A549 treated with RU486 at 1 μM for 4 hours (cell line): ENCODE results near the gene ZSWIM2. TPM values are rescaled to one million over a fixed set of nuclear protein-coding genes. Genes with fewer than 3 reads are reported as not detected.

ENCODE experiments used
- total RNA-seq: library from RNA; stranded (reverse); fragments of 200-300 nt; extraction: Qiagen RNA extraction; gene quantifications from 5 replicates; pipeline ENCODE4 v1.2.3, GENCODE V29; 2022; ENCODE audit warnings: low read depth

Gene ZSWIM2, protein sequence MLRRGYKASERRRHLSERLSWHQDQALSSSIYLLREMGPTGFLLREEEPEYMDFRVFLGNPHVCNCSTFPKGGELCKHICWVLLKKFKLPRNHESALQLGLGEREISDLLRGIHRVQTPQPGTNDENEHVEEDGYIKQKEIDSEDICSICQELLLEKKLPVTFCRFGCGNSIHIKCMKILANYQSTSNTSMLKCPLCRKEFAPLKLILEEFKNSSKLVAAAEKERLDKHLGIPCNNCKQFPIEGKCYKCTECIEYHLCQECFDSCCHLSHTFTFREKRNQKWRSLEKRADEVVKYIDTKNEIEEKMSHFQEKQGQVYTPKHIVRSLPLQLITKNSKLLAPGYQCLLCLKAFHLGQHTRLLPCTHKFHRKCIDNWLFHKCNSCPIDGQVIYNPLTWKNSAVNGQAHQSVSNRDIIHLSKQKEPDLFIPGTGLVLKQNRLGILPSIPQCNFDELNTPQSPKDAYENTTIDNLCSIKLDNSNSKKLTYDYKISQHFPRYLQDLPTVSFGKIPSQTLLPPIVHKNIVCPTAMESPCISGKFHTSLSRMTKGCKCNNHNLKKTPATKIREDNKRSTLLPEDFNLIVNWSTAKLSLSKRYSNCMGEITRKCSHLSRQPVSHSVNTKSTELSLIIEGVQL
- not detected in 5 replicates for total RNA-seq

GRCh38 chr2:186848873-186849578, at the start of gene ZSWIM2:
TSS of gene ZSWIM2 (minus strand) at chr2:186849170. CDS start at chr2:186849130, 40 bp downstream.

Other genes with a start within 250 kb of the ZSWIM2 start
- 0.89 to 2.3 TPM (median 2.1 TPM) in 5 replicates for gene FAM171B, start 155.1 kb downstream of the ZSWIM2 start, total RNA-seq